Left lung (tissue), 10 donors: ENCODE data around the gene ASB13. TPM values are rescaled to one million over a fixed set of nuclear protein-coding genes. Genes with fewer than 3 reads are reported as not detected.

Experiments
- ATAC-seq: fragments of 200-7000 bp; cut with Tn5 transposase; one replicate; pipeline ENCODE4 v1.9.1; 2020; ENCODE audit warnings: moderate library complexity
- DNase-seq, 4 donors: peaks; one replicate each; pipeline ENCODE4 v3.0.0-alpha.2; 2013 to 2020
- H3K27ac ChIP-seq, 2 donors: fragments of 200-600 bp; sonication (generic) in 1 of 2; one replicate each; pipeline versions ENCODE4 v1.5.0 to v1.8.0; 2020 to 2021
- H3K27me3 ChIP-seq, 2 donors: fragments of 200-600 bp; sonication (generic) in 1 of 2; one replicate each; pipeline versions ENCODE4 v1.5.0 to v1.8.0; 2020 to 2021
- H3K36me3 ChIP-seq, 2 donors: fragments of 200-600 bp; sonication (generic) in 1 of 2; one replicate each; pipeline versions ENCODE4 v1.5.0 to v1.8.0; 2020 to 2021
- H3K4me1 ChIP-seq, 2 donors: fragments of 200-600 bp; one replicate each; pipeline ENCODE4 v1.8.0; 2021
- H3K4me3 ChIP-seq, 2 donors: fragments of 200-600 bp; sonication (generic) in 1 of 2; one replicate each; pipeline versions ENCODE4 v1.5.0 to v1.8.0; 2020 to 2021; ENCODE audit warnings: mild to moderate bottlenecking in 1 of 2
- H3K9me3 ChIP-seq, 2 donors: fragments of 200-600 bp; sonication (generic) in 1 of 2; one replicate each; pipeline versions ENCODE4 v1.5.0 to v1.8.0; 2020 to 2021
- intact Hi-C, 2 donors: fragments of 100-400 bp; cut with DNase I; formaldehyde crosslinking; loops; one replicate each; pipeline versions ENCODE4 v1.11.2 to v1.14.2; 2022
- polyA plus RNA-seq, 6 donors: library from polyadenylated mRNA; unstranded; fragments of 120-200 nt; gene quantifications; one replicate each; pipeline ENCODE4 v1.2.1, GENCODE V29; 2013; ENCODE audit not compliant: insufficient read length in 6 of 6
- total RNA-seq, 2 donors: library from RNA; stranded (reverse); fragmentation: NEBNext Ultra II Directional; extraction: Animal tissue kit (Norgen Biotek cat#: 25700); gene quantifications; one replicate each; pipeline ENCODE4 v1.2.1, GENCODE V29; 2021
- TF ChIP-seq, protein P1 (sequence below), 2 donors: fragments of 200-600 bp; sonication (generic) in 1 of 2; IDR thresholded peaks; one replicate each; pipeline versions ENCODE4 v1.5.0 to v1.8.0; 2021; ENCODE audit warnings: antibody characterized with exemption in 2 of 2
- donor health status: DM: no; HTN: yes; CAD: no.
- donor health status: DM: no; HTN: no; CAD: no.

The ASB13 gene
- total and polyA plus RNA-seq, 8 donors, result 9.0 to 19.6 (median 11.6) TPM

DNA sequence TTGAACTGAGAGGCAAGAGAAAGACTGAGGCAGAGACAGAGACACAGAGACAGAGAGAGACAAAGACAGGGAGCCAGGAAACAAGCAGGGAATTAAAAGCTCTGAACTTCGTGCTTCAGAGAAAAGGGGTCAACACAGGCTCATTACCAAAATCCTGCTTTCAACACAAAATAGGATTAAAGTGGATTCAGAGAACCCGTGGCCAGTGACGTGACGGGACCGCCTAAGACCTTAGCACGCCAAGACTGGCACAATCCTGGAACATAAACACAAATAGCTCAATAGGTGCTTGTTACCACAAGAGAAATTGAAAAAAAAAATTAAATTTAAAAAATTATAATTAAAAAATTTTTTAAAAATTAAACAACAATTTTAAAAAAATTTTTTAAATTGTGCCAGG is 21.5 kb downstream of the ASB13 start:
- H3K4me3 ChIP-seq, result no peak overlapping the region
- H3K9me3 ChIP-seq, result no peaks in the 10 kb centered on the region
- peaks cover 0 to 61% of the 10 kb centered on the region in 2 donors for H3K36me3 ChIP-seq
- H3K27ac ChIP-seq, result no peak overlapping the region
- DNase-seq, result no peak
- H3K27me3 ChIP-seq, result no peaks in the 10 kb centered on the region
- peaks cover 0 to 4% of the 10 kb centered on the region in 2 donors for H3K4me1 ChIP-seq
- no peak for ATAC-seq
- intact Hi-C loops, result no loop called here
- TF ChIP-seq, protein P1, sequence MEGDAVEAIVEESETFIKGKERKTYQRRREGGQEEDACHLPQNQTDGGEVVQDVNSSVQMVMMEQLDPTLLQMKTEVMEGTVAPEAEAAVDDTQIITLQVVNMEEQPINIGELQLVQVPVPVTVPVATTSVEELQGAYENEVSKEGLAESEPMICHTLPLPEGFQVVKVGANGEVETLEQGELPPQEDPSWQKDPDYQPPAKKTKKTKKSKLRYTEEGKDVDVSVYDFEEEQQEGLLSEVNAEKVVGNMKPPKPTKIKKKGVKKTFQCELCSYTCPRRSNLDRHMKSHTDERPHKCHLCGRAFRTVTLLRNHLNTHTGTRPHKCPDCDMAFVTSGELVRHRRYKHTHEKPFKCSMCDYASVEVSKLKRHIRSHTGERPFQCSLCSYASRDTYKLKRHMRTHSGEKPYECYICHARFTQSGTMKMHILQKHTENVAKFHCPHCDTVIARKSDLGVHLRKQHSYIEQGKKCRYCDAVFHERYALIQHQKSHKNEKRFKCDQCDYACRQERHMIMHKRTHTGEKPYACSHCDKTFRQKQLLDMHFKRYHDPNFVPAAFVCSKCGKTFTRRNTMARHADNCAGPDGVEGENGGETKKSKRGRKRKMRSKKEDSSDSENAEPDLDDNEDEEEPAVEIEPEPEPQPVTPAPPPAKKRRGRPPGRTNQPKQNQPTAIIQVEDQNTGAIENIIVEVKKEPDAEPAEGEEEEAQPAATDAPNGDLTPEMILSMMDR (IDR thresholded peaks at IDR 0.05), result no peak

DNA sequence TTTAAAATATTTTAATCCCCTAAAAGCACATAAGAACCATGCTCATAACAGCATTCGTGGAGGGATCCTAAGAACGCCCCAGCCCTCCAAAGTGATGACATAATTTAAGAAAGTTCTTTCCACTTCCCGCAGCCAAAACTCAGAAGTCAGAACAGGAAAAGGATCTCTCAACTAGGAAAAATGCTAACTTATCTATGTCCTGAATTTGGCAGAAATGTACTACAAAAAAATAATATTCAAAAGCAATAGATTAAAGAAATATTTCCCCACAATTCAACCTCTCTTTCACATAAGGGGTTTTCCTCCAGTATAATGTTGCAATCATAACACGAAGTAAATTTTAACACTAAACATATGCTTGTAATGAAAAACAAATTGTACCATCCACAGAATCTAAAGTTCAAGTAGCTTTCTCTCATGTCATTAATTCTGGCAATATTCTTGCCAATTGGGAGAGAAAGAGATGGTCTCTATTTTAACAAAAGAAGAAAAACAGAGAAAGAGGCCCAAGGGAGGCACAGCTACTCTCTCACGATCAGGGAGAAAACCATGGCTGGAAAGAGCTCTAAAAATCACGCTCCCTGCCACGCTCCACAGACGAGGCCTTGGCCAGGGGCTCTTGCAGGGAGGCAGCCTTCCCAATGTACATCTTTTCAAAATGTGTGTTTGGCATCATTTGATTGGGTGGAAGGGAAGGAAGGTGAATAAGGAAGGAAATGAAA is 22.9 kb downstream of the ASB13 start:
- intact Hi-C loops, result no loop called here
- H3K9me3 ChIP-seq, result no peaks in the 10 kb centered on the region
- TF ChIP-seq, protein P1 (IDR thresholded peaks at IDR 0.05), result no peak
- peaks cover 0 to 64% of the 10 kb centered on the region in 2 donors for H3K36me3 ChIP-seq
- peak overlapping the region in 1 of 2 donors; percentile 53 for H3K27ac ChIP-seq
- ATAC-seq, result no peak
- no peak overlapping the region for H3K4me3 ChIP-seq
- peak in 1 of 4 donors; percentile 47 for DNase-seq
- no peaks in the 10 kb centered on the region for H3K27me3 ChIP-seq
- peaks cover 0 to 4% of the 10 kb centered on the region in 2 donors for H3K4me1 ChIP-seq

DNA sequence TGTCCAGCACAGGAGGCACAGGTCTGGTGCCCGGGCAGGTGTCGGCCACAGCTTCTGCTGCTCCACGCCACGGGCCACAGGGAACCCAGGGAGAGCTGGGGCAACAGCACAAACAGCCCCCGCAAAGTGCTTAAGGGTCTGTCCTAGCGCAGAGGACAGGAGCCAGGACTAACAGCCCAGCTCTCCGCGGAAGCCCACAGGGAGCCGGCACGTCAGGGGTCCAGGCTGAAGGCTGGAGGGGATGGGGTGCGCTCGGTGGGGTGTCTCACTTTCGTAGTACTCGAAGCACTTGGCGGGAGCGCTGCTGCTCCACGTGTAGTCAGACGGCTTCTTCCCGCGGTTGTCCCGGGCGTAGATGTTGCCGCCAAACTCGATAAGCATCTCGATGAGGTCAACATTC is 24.9 kb downstream of the ASB13 start:
- DNase-seq, result no peak
- Histone ChIP-seq H3K27ac (no peak overlapping the region), H3K9me3 (no peaks in the 10 kb centered on the region), H3K27me3 (no peaks in the 10 kb centered on the region), H3K4me3 (no peak overlapping the region), H3K4me1 (peaks cover 0 to 4% of the 10 kb centered on the region in 2 donors), H3K36me3 (peaks cover 0 to 60% of the 10 kb centered on the region in 2 donors)
- no peak for ATAC-seq
- intact Hi-C loops, result no loop called here
- TF ChIP-seq, protein P1 (IDR thresholded peaks at IDR 0.05), result no peak

DNA sequence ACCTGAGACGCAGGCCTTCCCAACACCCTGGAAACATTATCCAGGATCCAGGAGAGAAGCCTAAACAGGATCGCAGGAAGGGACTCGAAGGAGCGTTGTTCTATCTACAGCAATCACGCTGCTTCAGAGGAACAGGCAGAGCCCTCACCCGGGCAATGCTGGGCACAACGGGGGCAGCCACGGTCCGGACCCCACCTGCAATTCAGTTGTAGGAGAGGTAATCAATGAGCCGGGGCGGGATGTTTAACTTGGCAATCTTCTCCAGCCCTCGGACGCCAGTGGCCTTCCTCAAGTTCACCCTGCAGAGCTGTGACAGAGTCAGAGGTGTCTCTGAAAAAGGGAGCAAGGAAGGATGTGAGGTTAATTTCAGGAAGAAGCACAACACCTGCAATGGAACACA is 25.9 kb downstream of the ASB13 start:
- no peak overlapping the region for H3K4me3 ChIP-seq
- ATAC-seq (no peak), DNase-seq (no peak)
- no peak overlapping the region for H3K27ac ChIP-seq
- TF ChIP-seq, protein P1 (IDR thresholded peaks at IDR 0.05), result no peak
- H3K27me3 ChIP-seq, result no peaks in the 10 kb centered on the region
- intact Hi-C loops, result no loop called here
- no peaks in the 10 kb centered on the region for H3K9me3 ChIP-seq
- H3K36me3 ChIP-seq, result peaks cover 0 to 51% of the 10 kb centered on the region in 2 donors
- peaks cover 0 to 4% of the 10 kb centered on the region in 2 donors for H3K4me1 ChIP-seq

DNA sequence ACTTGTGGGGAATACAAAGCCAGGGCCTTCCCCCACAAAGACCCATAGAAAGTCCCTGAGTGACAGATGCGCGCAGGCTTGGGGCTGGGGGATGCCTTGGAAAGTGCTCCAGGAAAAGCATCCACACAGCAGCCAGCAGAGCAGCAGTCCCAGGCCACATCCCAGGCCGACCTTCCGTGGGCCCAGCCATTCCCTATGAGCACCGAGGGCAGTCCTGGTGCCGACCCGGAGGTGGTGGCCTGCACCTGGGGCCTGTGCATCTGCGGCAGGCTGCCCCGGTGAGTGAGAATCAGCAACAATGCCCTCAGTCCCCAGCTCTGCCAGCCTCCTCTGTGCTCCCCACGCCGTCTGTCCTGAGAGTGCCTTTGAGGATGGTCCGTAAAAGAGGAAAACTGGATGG is 26.4 kb downstream of the ASB13 start:
- Histone ChIP-seq H3K27ac (no peak overlapping the region), H3K9me3 (no peaks in the 10 kb centered on the region), H3K4me3 (no peak overlapping the region), H3K36me3 (peaks cover 0 to 51% of the 10 kb centered on the region in 2 donors), H3K27me3 (no peaks in the 10 kb centered on the region), H3K4me1 (peaks cover 0 to 4% of the 10 kb centered on the region in 2 donors)
- TF ChIP-seq, protein P1 (IDR thresholded peaks at IDR 0.05), result no peak
- intact Hi-C loops, result no loop called here
- ATAC-seq (no peak), DNase-seq (no peak)
